Karpas-422 (cell line): ENCODE results near the gene CENPN. TPM values are rescaled to one million over a fixed set of nuclear protein-coding genes. Genes with fewer than 3 reads are reported as not detected.

Experiments
- DNase-seq: peaks from one replicate; pipeline ENCODE4 v3.0.0-alpha.2; 2015
- H2AFZ ChIP-seq: fragments of 200-600 bp; sonication (generic); 2 replicates; pipeline ENCODE4 v1.6.1; 2014; ENCODE audit warnings: antibody characterized with exemption, low read length, mixed read lengths
- H3K27ac ChIP-seq: fragments of 200-600 bp; sonication (generic); 2 replicates; pipeline ENCODE4 v1.5.1; 2014; ENCODE audit warnings: mild to moderate bottlenecking, low read length, moderate library complexity
- H3K27me3 ChIP-seq: fragments of 200-600 bp; sonication (generic); 2 replicates; pipeline ENCODE4 v1.6.1; 2014; ENCODE audit warnings: low read length, mixed read lengths
- H3K36me3 ChIP-seq: fragments of 200-600 bp; sonication (generic); 2 replicates; pipeline ENCODE4 v1.6.1; 2014; ENCODE audit warnings: low read length, mixed read lengths; ENCODE audit not compliant: insufficient read depth
- H3K4me1 ChIP-seq: fragments of 200-600 bp; sonication (generic); 2 replicates; pipeline ENCODE4 v1.6.1; 2014; ENCODE audit warnings: mild to moderate bottlenecking, low read length, mixed read lengths
- H3K4me2 ChIP-seq: fragments of 200-600 bp; sonication (generic); 2 replicates; pipeline ENCODE4 v1.6.1; 2014; ENCODE audit warnings: low read length, low read depth, mild to moderate bottlenecking; ENCODE audit not compliant: poor library complexity, severe bottlenecking
- H3K4me3 ChIP-seq: fragments of 200-600 bp; sonication (generic); 2 replicates; pipeline ENCODE4 v1.5.1; 2014; ENCODE audit warnings: mild to moderate bottlenecking, antibody characterized with exemption, low read length, mixed read lengths
- H3K79me2 ChIP-seq: fragments of 200-600 bp; sonication (generic); 2 replicates; pipeline ENCODE4 v1.6.1; 2014; ENCODE audit warnings: mild to moderate bottlenecking, low read length, mixed read lengths
- H3K9ac ChIP-seq: fragments of 200-600 bp; sonication (generic); 2 replicates; pipeline ENCODE4 v1.6.0; 2014; ENCODE audit warnings: low read length
- H3K9me2 ChIP-seq: fragments of 200-600 bp; sonication (generic), shearing (Covaris generic); replicated peaks from 2 replicates; pipeline ENCODE4 v1.6.0; 2014; ENCODE audit warnings: mild to moderate bottlenecking, low read length, moderate library complexity; ENCODE audit not compliant: insufficient read depth
- H3K9me3 ChIP-seq: fragments of 300-700, 200-600 bp; sonication (generic); 2 replicates; pipeline ENCODE4 v1.6.1; 2014; ENCODE audit warnings: low read length, mixed read lengths
- H4K20me1 ChIP-seq: fragments of 200-600 bp; sonication (generic); 2 replicates; pipeline ENCODE4 v1.6.1; 2014; ENCODE audit warnings: mild to moderate bottlenecking, antibody characterized with exemption, low read length, low read depth; ENCODE audit not compliant: insufficient read depth
- total RNA-seq: library from RNA; depleted of rRNA; stranded (reverse); fragments of >200 nt; shearing (Covaris generic); gene quantifications from 2 replicates; pipeline ENCODE4 v1.2.3, GENCODE V29; 2014; ENCODE audit warnings: low replicate concordance

The CENPN gene
- total RNA-seq, 1 experiment from 2014 or later, result 24.4 TPM

DNA sequence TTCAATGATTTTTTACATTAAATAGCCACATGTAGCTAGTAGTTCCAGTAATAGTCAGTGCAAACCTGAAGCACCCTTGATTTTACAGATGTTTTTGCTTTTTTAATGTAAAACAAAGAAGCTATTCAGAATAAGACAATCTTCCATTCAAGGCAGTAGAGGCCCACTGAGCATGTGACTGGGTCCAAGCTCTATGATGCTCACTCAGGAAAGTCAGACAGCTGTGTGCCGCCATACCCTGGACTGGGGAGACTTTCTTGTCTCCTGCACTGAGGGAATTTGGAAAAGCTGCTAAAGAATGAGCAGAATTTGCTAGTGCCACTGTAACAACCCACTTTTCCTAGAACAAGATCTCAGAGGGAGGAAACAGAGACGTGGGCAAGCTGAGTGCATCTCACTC is 11.5 kb downstream of the CENPN start:
- no peaks in the 10 kb centered on the region for H3K4me1 ChIP-seq
- no peaks in the 10 kb centered on the region for H3K9me2 ChIP-seq
- H3K27ac ChIP-seq, result no peak overlapping the region
- DNase-seq, result no peak
- no peak overlapping the region for H3K4me3 ChIP-seq
- H3K36me3 ChIP-seq, result peaks cover 72% of the 10 kb centered on the region
- H3K79me2 ChIP-seq, result no peaks in the 10 kb centered on the region; the same call in none of the 2 replicates
- H2AFZ ChIP-seq, result no peak overlapping the region
- H3K27me3 ChIP-seq, result no peaks in the 10 kb centered on the region
- H4K20me1 ChIP-seq, result no peaks in the 10 kb centered on the region
- H3K4me2 ChIP-seq, result no peak overlapping the region
- H3K9me3 ChIP-seq, result no peaks in the 10 kb centered on the region
- H3K9ac ChIP-seq, result no peak overlapping the region

GRCh38 chr16:81026429-81026828 is 19.4 kb downstream of the CENPN start:
- Histone ChIP-seq H3K4me2 (no peak overlapping the region), H3K9me3 (no peaks in the 10 kb centered on the region), H3K4me3 (no peak overlapping the region), H3K4me1 (no peaks in the 10 kb centered on the region), H2AFZ (no peak overlapping the region), H3K27ac (no peak overlapping the region), H3K27me3 (no peaks in the 10 kb centered on the region), H3K79me2 (no peaks in the 10 kb centered on the region), H3K9me2 (no peaks in the 10 kb centered on the region), H3K36me3 (peaks cover 45% of the 10 kb centered on the region), H3K9ac (no peak overlapping the region), H4K20me1 (no peaks in the 10 kb centered on the region)
- no peak for DNase-seq

DNA sequence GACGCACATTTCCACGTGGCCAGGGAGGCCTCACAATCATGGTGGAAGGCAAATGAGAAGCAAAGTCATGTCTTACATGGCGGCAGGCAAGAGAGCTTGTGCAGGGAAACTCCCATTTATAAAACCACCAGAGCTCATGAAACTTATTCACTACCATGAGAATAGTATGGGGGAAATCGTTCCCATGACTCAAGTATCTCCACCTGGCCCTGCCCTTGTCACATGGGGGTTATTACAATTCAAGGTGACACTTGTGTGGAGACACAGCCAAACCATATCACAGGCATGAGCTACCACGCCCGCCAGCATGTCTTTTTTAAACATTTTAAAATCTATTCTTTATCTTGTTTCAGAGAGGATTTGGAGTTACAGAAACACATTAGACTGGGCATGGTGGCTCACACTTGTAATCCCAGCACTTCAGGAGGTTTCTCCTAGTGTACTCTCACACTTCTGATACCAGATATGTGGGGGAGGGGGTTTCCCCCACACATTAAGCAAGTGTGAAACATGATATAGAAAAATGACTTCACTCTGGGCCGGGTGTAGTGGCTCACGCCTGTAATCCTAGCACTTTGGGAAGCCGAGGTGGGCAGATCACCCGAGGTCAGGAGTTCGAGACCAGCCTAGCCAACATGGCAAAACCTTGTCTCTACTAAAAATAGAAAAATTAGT is 23.1 kb downstream of the CENPN start:
- no peak for DNase-seq
- H3K9me2 ChIP-seq, result no peaks in the 10 kb centered on the region
- H3K9me3 ChIP-seq, result no peaks in the 10 kb centered on the region
- H3K27ac ChIP-seq, result no peak overlapping the region
- no peaks in the 10 kb centered on the region for H4K20me1 ChIP-seq
- no peak overlapping the region for H3K4me3 ChIP-seq
- peaks cover 23% of the 10 kb centered on the region for H3K36me3 ChIP-seq
- no peak overlapping the region for H3K4me2 ChIP-seq
- no peaks in the 10 kb centered on the region for H3K79me2 ChIP-seq
- no peaks in the 10 kb centered on the region for H3K27me3 ChIP-seq
- no peak overlapping the region for H2AFZ ChIP-seq
- no peak overlapping the region for H3K9ac ChIP-seq
- no peaks in the 10 kb centered on the region for H3K4me1 ChIP-seq

DNA sequence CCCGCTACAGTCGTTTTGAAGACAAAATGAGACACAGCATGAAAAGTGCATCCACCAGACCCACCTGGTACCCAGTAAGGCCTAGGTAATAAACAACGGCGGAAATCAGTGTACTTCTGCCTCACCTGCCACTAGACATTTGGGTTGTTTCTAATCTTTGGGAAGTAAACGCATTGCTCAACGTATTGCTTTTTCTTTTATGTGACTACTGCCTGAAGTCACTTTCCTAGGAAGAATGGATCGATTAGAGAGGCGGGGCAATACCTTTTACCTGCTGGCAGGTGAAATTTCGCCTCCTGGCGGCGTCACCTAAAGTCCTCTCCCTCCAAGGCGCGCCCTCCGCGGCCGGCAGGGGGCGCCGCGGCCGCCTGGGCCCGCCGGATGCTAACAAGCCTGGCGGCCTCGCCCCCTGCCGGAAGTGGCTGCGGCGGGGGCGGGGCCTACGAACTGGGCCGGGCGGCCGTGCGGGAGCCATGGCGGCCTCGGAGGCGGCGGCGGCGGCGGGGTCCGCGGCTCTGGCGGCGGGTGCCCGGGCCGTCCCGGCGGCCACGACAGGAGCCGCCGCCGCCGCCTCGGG is 28.5 kb downstream of the CENPN start, which contains the start of gene ATMIN:
Gene ATMIN (plus strand): TSS at position 445 of the 577 bp plus-strand sequence. CDS start 29 bp downstream, at position 474.
- H2AFZ ChIP-seq, result no peak within 1 kb of the TSS
- H3K9ac ChIP-seq, result peak within 1 kb of the TSS; percentile 74
- peaks cover 42% of the 10 kb centered on the region for H3K79me2 ChIP-seq
- H3K4me1 ChIP-seq, result peaks cover 9% of the 10 kb centered on the region
- H4K20me1 ChIP-seq, result 0 out of 2 replicates have a peak, but pooled peaks cover 4% of the 10 kb centered on the region
- H3K27ac ChIP-seq, result 0 out of 2 replicates have a peak within 1 kb of the TSS, but pooled peaks have one; percentile 1
- DNase-seq, result peak; percentile 96
- no peaks in the 10 kb centered on the region for H3K27me3 ChIP-seq
- H3K36me3 ChIP-seq, result peaks cover 3% of the 10 kb centered on the region; the same call in 1 of the 2 replicates
- H3K4me2 ChIP-seq, result peak within 1 kb of the TSS; percentile 89
- no peaks in the 10 kb centered on the region for H3K9me3 ChIP-seq
- no peaks in the 10 kb centered on the region for H3K9me2 ChIP-seq
- H3K4me3 ChIP-seq, result peak within 1 kb of the TSS; percentile 75

DNA sequence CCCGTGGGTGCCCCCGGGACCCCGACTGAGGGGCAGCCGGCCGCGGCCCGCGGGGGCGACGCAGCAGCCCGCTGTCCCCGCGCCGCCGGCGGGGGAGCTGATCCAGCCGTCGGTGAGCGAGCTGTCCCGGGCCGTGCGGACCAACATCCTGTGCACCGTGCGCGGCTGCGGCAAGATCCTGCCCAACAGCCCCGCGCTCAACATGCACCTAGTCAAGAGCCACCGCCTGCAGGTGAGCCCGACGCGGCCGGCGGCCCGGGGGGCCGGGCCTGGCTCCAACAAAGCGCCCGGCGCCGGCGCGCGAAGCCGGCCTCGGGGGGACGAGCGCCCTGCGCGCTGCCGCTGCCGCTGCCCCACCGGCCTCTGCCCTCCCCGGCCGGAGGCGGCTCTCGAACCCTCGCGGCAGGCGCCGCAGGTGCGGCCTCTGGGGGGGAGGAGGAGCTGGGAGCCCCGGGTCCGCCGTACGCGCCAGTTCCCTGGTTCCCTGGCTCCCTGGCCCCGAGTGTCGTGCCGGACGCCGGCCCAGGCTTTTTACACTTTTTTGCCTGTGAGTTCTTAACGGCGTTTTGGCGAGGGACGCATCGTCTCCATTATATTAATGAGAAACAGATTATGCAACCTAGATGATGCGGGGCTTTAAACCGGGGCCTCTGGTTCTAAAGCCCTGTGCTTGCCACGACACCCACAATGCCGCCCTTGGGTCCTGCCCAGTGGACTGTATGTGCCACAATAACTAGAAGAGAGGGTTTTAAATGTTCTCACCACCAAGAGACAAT is 29.1 kb downstream of the CENPN start:
- Histone ChIP-seq H4K20me1 (0 out of 2 replicates have a peak, but pooled peaks cover 9% of the 10 kb centered on the region), H2AFZ (no peak overlapping the region), H3K79me2 (peaks cover 49% of the 10 kb centered on the region), H3K4me3 (peak overlapping the region; percentile 75), H3K9me3 (no peaks in the 10 kb centered on the region), H3K27ac (0 out of 2 replicates have a peak overlapping the region, but pooled peaks have one; percentile 1), H3K9me2 (no peaks in the 10 kb centered on the region), H3K4me2 (peak overlapping the region; percentile 89), H3K36me3 (peaks cover 10% of the 10 kb centered on the region; the same call in 1 of the 2 replicates), H3K27me3 (no peaks in the 10 kb centered on the region), H3K9ac (peak overlapping the region; percentile 74), H3K4me1 (peaks cover 9% of the 10 kb centered on the region)
- DNase-seq, result peak; percentile 78

GRCh38 chr16:81036751-81037350 is 29.8 kb downstream of the CENPN start:
- Histone ChIP-seq H3K9me2 (no peaks in the 10 kb centered on the region), H3K27ac (0 out of 2 replicates have a peak overlapping the region, but pooled peaks have one; percentile 1), H3K9ac (peak overlapping the region; percentile 74), H3K27me3 (no peaks in the 10 kb centered on the region), H3K4me3 (peak overlapping the region; percentile 75), H3K4me1 (peaks cover 9% of the 10 kb centered on the region), H3K4me2 (peak overlapping the region; percentile 89), H2AFZ (no peak overlapping the region), H3K36me3 (peaks cover 17% of the 10 kb centered on the region; the same call in 1 of the 2 replicates), H3K79me2 (peaks cover 49% of the 10 kb centered on the region), H3K9me3 (no peaks in the 10 kb centered on the region), H4K20me1 (0 out of 2 replicates have a peak, but pooled peaks cover 9% of the 10 kb centered on the region)
- DNase-seq, result peak; percentile 50

- Histone ChIP-seq H3K4me3 (no peak overlapping the region), H3K9ac (no peak overlapping the region), H3K4me2 (no peak overlapping the region), H3K79me2 (peaks cover 49% of the 10 kb centered on the region), H4K20me1 (0 out of 2 replicates have a peak, but pooled peaks cover 9% of the 10 kb centered on the region), H3K36me3 (peaks cover 49% of the 10 kb centered on the region), H3K27me3 (no peaks in the 10 kb centered on the region), H2AFZ (no peak overlapping the region), H3K4me1 (peaks cover 9% of the 10 kb centered on the region), H3K27ac (no peak overlapping the region), H3K9me3 (no peaks in the 10 kb centered on the region), H3K9me2 (no peaks in the 10 kb centered on the region)
- no peak for DNase-seq
Measured at GRCh38 chr16:81040131-81040530, 33.1 kb downstream of the CENPN start.
